Panc1 (cell line): ENCODE results near the gene ASIC3. TPM values are rescaled to one million over a fixed set of nuclear protein-coding genes. Genes with fewer than 3 reads are reported as not detected.
A peak's percentile ranks its signal among the peaks of the same experiment; 100 is the strongest.

Experiments used
- ATAC-seq: fragments of 200-7000 bp; cut with Tn5 transposase; 2 replicates; pipeline ENCODE4 v1.9.1; 2020; ENCODE audit warnings: mild to moderate bottlenecking, moderate library complexity
- BruUV-seq: library from RNA; stranded (reverse); fragments of 400-500 nt; replicated peaks from 2 replicates; lab custom pipeline; 2021; lab: Mats Ljungman, UMichigan
- CTCF ChIA-PET: fragments of 300-600 bp; sonication (Branson Sonifier 250); formaldehyde crosslinking; loops from one replicate; lab custom pipeline; 2022; ENCODE audit warnings: antibody characterized with exemption; lab: Charles Lee
- POLR2A ChIA-PET: fragments of 300-600 bp; sonication (Branson Sonifier 250); formaldehyde crosslinking; loops from one replicate; lab custom pipeline; 2022; ENCODE audit warnings: antibody characterized with exemption; lab: Charles Lee
- DNase-seq: peaks from one replicate; pipeline ENCODE4 v3.0.0-alpha.2; 2010; ENCODE audit warnings: low read depth, low spot score
- H3K27ac ChIP-seq: 2 replicates; pipeline ENCODE4 v1.5.1; 2011; ENCODE audit warnings: mild to moderate bottlenecking, low read length, inconsistent platforms
- H3K27me3 ChIP-seq: fragments of 200-500 bp; sonication (Bioruptor generic); 2 replicates; pipeline ENCODE4 v1.6.0; 2014; ENCODE audit warnings: low read length, inconsistent platforms; ENCODE audit not compliant: control insufficient read depth, insufficient read depth
- H3K36me3 ChIP-seq: fragments of 200-500 bp; sonication (Bioruptor generic); 2 replicates; pipeline ENCODE4 v1.5.1; 2014; ENCODE audit warnings: inconsistent platforms, mild to moderate bottlenecking, low read length, moderate library complexity; ENCODE audit not compliant: control insufficient read depth, insufficient read depth
- H3K4me1 ChIP-seq: 2 replicates; pipeline ENCODE4 v1.5.1; 2011; ENCODE audit warnings: inconsistent platforms, mild to moderate bottlenecking, low read length, moderate library complexity; ENCODE audit not compliant: control insufficient read depth, insufficient read depth
- H3K4me3 ChIP-seq, 2 experiments: 2 replicates each; pipeline ENCODE4 v1.5.1; 2011 to 2012; ENCODE audit warnings: low read depth in 2 of 2, low read length in 2 of 2, mild to moderate bottlenecking in 2 of 2, inconsistent platforms in 1 of 2, moderate library complexity in 1 of 2
- H3K9me3 ChIP-seq: fragments of 200-500 bp; sonication (Bioruptor generic); 2 replicates; pipeline ENCODE4 v1.5.1; 2014; ENCODE audit warnings: low read depth, mild to moderate bottlenecking, inconsistent platforms, low read length, moderate library complexity; ENCODE audit not compliant: control insufficient read depth, insufficient read depth
- POLR2AphosphoS5 ChIP-seq: IDR thresholded peaks from 2 replicates; pipeline ENCODE4 v1.6.1; 2012; ENCODE audit warnings: mild to moderate bottlenecking, low read depth, low read length, moderate library complexity
- SIN3A ChIP-seq: IDR thresholded peaks from 2 replicates; pipeline ENCODE4 v1.6.1; 2012; ENCODE audit warnings: low read depth, mild to moderate bottlenecking, low read length, moderate library complexity, borderline replicate concordance; ENCODE audit not compliant: insufficient read depth
- TCF7L2 ChIP-seq: IDR thresholded peaks from 2 replicates; pipeline ENCODE4 v1.6.1; 2011; ENCODE audit warnings: mild to moderate bottlenecking, low read depth, low read length, inconsistent platforms
- in situ Hi-C: cut with HindIII; loops from 2 replicates; pipeline ENCODE4 v1.10.0; 2016; ENCODE audit warnings: low sequenced_read_pairs, low pct_unique_long_range_greater_than_20kb
- intact Hi-C: fragments of 100-400 bp; cut with micrococcal nuclease; formaldehyde crosslinking; loops from one replicate; pipeline ENCODE4 v1.10.0; 2022; ENCODE audit not compliant: unreplicated experiment
- total RNA-seq: library from RNA; stranded (reverse); gene quantifications from one replicate; pipeline ENCODE4 v1.2.1, GENCODE V29; 2021; ENCODE audit not compliant: unreplicated experiment
- TF ChIP-seq, protein P1 (sequence below): fragments of 450-650 bp; IDR thresholded peaks from 2 replicates; pipeline ENCODE4 v1.5.1; 2017; ENCODE audit warnings: mild to moderate bottlenecking
- TF ChIP-seq, protein P2 (sequence below), 2 experiments: IDR thresholded peaks; 2 replicates each; pipeline ENCODE4 v1.6.1; 2011 to 2012; ENCODE audit warnings: low read depth in 2 of 2, control low read depth in 1 of 2, low read length in 1 of 2, mild to moderate bottlenecking in 1 of 2, moderate library complexity in 1 of 2; ENCODE audit not compliant: insufficient read depth in 1 of 2

Gene ASIC3
- total RNA-seq, 1 experiment from 2014 or later: 1.3 TPM

DNA sequence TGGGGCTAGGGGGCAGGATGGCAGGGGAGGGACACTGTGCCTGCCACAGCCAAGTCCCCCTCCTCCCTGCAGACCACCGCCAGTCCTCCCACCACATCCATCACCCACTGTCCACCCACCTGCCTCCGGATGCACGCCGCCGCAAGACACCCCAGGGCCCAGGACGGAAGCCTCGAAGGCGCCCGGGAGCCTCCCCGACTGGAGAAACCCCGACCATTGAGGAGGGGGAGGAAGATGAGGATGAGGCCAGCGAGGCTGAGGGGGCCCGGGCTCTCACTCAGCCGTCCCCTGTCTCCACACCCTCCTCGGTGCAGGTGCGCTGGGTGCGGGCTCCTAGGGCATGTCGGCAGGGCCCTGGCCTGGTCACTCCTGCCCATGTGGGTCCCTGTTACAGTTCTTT, 16.1 kb downstream of the ASIC3 start:
- ChIA-PET POLR2A (no interaction called here), CTCF (no interaction called here)
- Histone ChIP-seq H3K4me1 (peaks cover 24% of the 10 kb centered on the region), H3K4me3 (no peak overlapping the region), H3K27me3 (no peaks in the 10 kb centered on the region), H3K9me3 (no peaks in the 10 kb centered on the region), H3K36me3 (peaks cover 20% of the 10 kb centered on the region), H3K27ac (no peak overlapping the region)
- TF ChIP-seq TCF7L2 (no peak), SIN3A (no peak), POLR2AphosphoS5 (no peak)
- TF ChIP-seq, protein P1, sequence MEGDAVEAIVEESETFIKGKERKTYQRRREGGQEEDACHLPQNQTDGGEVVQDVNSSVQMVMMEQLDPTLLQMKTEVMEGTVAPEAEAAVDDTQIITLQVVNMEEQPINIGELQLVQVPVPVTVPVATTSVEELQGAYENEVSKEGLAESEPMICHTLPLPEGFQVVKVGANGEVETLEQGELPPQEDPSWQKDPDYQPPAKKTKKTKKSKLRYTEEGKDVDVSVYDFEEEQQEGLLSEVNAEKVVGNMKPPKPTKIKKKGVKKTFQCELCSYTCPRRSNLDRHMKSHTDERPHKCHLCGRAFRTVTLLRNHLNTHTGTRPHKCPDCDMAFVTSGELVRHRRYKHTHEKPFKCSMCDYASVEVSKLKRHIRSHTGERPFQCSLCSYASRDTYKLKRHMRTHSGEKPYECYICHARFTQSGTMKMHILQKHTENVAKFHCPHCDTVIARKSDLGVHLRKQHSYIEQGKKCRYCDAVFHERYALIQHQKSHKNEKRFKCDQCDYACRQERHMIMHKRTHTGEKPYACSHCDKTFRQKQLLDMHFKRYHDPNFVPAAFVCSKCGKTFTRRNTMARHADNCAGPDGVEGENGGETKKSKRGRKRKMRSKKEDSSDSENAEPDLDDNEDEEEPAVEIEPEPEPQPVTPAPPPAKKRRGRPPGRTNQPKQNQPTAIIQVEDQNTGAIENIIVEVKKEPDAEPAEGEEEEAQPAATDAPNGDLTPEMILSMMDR: no peak
- TF ChIP-seq, protein P2, sequence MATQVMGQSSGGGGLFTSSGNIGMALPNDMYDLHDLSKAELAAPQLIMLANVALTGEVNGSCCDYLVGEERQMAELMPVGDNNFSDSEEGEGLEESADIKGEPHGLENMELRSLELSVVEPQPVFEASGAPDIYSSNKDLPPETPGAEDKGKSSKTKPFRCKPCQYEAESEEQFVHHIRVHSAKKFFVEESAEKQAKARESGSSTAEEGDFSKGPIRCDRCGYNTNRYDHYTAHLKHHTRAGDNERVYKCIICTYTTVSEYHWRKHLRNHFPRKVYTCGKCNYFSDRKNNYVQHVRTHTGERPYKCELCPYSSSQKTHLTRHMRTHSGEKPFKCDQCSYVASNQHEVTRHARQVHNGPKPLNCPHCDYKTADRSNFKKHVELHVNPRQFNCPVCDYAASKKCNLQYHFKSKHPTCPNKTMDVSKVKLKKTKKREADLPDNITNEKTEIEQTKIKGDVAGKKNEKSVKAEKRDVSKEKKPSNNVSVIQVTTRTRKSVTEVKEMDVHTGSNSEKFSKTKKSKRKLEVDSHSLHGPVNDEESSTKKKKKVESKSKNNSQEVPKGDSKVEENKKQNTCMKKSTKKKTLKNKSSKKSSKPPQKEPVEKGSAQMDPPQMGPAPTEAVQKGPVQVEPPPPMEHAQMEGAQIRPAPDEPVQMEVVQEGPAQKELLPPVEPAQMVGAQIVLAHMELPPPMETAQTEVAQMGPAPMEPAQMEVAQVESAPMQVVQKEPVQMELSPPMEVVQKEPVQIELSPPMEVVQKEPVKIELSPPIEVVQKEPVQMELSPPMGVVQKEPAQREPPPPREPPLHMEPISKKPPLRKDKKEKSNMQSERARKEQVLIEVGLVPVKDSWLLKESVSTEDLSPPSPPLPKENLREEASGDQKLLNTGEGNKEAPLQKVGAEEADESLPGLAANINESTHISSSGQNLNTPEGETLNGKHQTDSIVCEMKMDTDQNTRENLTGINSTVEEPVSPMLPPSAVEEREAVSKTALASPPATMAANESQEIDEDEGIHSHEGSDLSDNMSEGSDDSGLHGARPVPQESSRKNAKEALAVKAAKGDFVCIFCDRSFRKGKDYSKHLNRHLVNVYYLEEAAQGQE (IDR thresholded peaks at IDR 0.05; ENCODE audit: insufficient read depth in 1 of 2, low read depth in 2 of 2, low read length in 1 of 2): no peak
- TSS peak; percentile 38 for BruUV-seq
- DNase-seq (no peak), ATAC-seq (no peak)
- in situ Hi-C loops: no loop called here
- intact Hi-C loops: no loop called here

DNA sequence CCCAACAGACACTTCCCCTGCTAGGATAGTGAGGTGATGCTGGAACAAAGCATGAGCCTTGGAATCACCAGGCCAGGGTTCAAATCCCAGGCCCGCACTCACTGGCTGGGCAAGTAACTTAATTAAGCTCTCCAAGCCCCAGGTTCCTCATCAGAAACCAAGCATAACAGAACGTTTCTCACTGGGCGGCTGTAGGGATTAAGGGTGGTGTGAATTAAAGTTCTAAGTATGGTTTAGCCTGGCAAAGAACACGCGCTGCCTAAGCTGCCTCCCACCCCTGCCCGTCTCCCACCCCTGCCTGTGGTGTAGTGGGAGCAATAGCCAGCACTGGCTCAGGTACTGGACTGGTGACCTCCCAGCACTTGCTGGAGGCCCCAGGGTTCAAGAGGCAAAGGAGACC, 16.7 kb downstream of the ASIC3 start:
- in situ Hi-C loops (no loop called here), intact Hi-C loops (no loop called here)
- TF ChIP-seq TCF7L2 (no peak), SIN3A (no peak), POLR2AphosphoS5 (no peak)
- TF ChIP-seq, protein P1: no peak
- TF ChIP-seq, protein P2 (IDR thresholded peaks at IDR 0.05; ENCODE audit: insufficient read depth in 1 of 2, low read depth in 2 of 2, low read length in 1 of 2): no peak
- ATAC-seq: no peak
- peaks cover 20% of the 10 kb centered on the region for H3K36me3 ChIP-seq
- POLR2A ChIA-PET: no interaction called here
- H3K4me3 ChIP-seq: no peak overlapping the region
- DNase-seq: no peak
- H3K27me3 ChIP-seq: no peaks in the 10 kb centered on the region
- no TSS peak for BruUV-seq
- H3K4me1 ChIP-seq: peaks cover 24% of the 10 kb centered on the region
- no peaks in the 10 kb centered on the region for H3K9me3 ChIP-seq
- CTCF ChIA-PET: no interaction called here
- no peak overlapping the region for H3K27ac ChIP-seq
